Hepatocyte (in vitro differentiated cells): ENCODE results near the gene RANBP1. TPM values are rescaled to one million over a fixed set of nuclear protein-coding genes. Genes with fewer than 3 reads are reported as not detected.
"Not testable (repeated sequence)": the region's sequence is repeated elsewhere in the genome, so short reads cannot be mapped to it uniquely, and the experiment has no call there.

Experiments
- DNase-seq: peaks from one replicate; pipeline ENCODE4 v3.0.0-alpha.2; 2016; ENCODE audit warnings: low spot score
- H2AFZ ChIP-seq: fragments of 200-600 bp; sonication (generic); 2 replicates; pipeline ENCODE4 v1.6.0; 2016; ENCODE audit warnings: antibody characterized with exemption, mild to moderate bottlenecking
- H3K27ac ChIP-seq: fragments of 200-600 bp; sonication (generic); 2 replicates; pipeline ENCODE4 v1.5.1; 2016; ENCODE audit warnings: mild to moderate bottlenecking
- H3K27me3 ChIP-seq: fragments of 200-600 bp; sonication (generic); 2 replicates; pipeline ENCODE4 v1.6.1; 2016
- H3K36me3 ChIP-seq: fragments of 200-600 bp; sonication (generic); replicated peaks from 2 replicates; pipeline ENCODE4 v1.5.1; 2016; ENCODE audit warnings: low read depth; ENCODE audit not compliant: insufficient read depth
- H3K4me1 ChIP-seq: fragments of 200-600 bp; sonication (generic); 2 replicates; pipeline ENCODE4 v1.5.1; 2016; ENCODE audit warnings: mild to moderate bottlenecking, moderate library complexity; ENCODE audit not compliant: insufficient read depth
- H3K4me2 ChIP-seq: fragments of 200-600 bp; sonication (generic); 2 replicates; pipeline ENCODE4 v1.6.0; 2016
- H3K4me3 ChIP-seq: fragments of 200-600 bp; sonication (generic); 2 replicates; pipeline ENCODE4 v1.5.1; 2016; ENCODE audit warnings: mild to moderate bottlenecking
- H3K79me2 ChIP-seq: fragments of 200-600 bp; sonication (generic); 2 replicates; pipeline ENCODE4 v1.6.0; 2017; ENCODE audit warnings: mild to moderate bottlenecking
- H3K9me2 ChIP-seq: fragments of 200-600 bp; sonication (generic); replicated peaks from 2 replicates; pipeline ENCODE4 v1.6.0; 2017; ENCODE audit warnings: mild to moderate bottlenecking; ENCODE audit not compliant: insufficient read depth
- H3K9me3 ChIP-seq: fragments of 200-600 bp; sonication (generic); 2 replicates; pipeline ENCODE4 v1.5.1; 2016; ENCODE audit warnings: low read depth, mild to moderate bottlenecking
- H4K20me1 ChIP-seq: fragments of 200-600 bp; sonication (generic); 2 replicates; pipeline ENCODE4 v1.6.0; 2016; ENCODE audit warnings: mild to moderate bottlenecking; ENCODE audit not compliant: insufficient read depth, poor library complexity, severe bottlenecking
- CTCF ChIP-seq: fragments of 200-600 bp; sonication (generic); IDR thresholded peaks from 2 replicates; pipeline ENCODE4 v1.5.1; 2016; ENCODE audit warnings: antibody characterized with exemption, mild to moderate bottlenecking; ENCODE audit not compliant: poor library complexity
- EZH2 ChIP-seq: fragments of 200-600 bp; sonication (generic); IDR thresholded peaks from 2 replicates; pipeline ENCODE4 v1.6.1; 2016; ENCODE audit warnings: antibody characterized with exemption, mild to moderate bottlenecking, borderline replicate concordance
- EZH2phosphoT487 ChIP-seq: fragments of 200-600 bp; sonication (generic); IDR thresholded peaks from one replicate; pipeline ENCODE4 v1.6.1; 2018; ENCODE audit warnings: antibody characterized with exemption, mild to moderate bottlenecking, low read depth, moderate library complexity; ENCODE audit not compliant: unreplicated experiment, severe bottlenecking
- WGBS: methylation state at CpG from one replicate; pipeline ENCODE4 v1.1.6; 2016; ENCODE audit warnings: low lambda C conversion rate; ENCODE audit errors: missing lambda C conversion rate; 5-methylcytosine and 5-hydroxymethylcytosine counted together
- polyA plus RNA-seq: library from polyadenylated mRNA; unstranded; fragments of >200 nt; fragmentation: Nextera tagmentation; extraction: Ambion mirVana; gene quantifications from 2 replicates; pipeline ENCODE4 v1.2.1, GENCODE V29; 2016
- total RNA-seq: library from RNA; depleted of rRNA; stranded (reverse); fragments of >200 nt; gene quantifications from 2 replicates; pipeline ENCODE4 v1.2.3, GENCODE V29; 2014

RANBP1 gene
- total and polyA plus RNA-seq, 2 experiments from 2014 or later = 189 to 227 TPM

- no peak for TF ChIP-seq EZH2
- TF ChIP-seq EZH2phosphoT487 = no peak
- TF ChIP-seq CTCF = no peak
- H3K4me2 ChIP-seq = no peak overlapping the region
- no peak overlapping the region for H3K4me3 ChIP-seq
- H2AFZ ChIP-seq = no peak overlapping the region
- H3K27ac ChIP-seq = no peak overlapping the region
- 33% methylated on average over 9 of the region's 9 CpGs for WGBS
- no peaks in the 10 kb centered on the region for H3K27me3 ChIP-seq
- no peaks in the 10 kb centered on the region for H3K9me3 ChIP-seq
- H3K9me2 ChIP-seq = no peaks in the 10 kb centered on the region
- no peaks in the 10 kb centered on the region for H4K20me1 ChIP-seq
- no peak for DNase-seq
- no peaks in the 10 kb centered on the region for H3K79me2 ChIP-seq
- no peaks in the 10 kb centered on the region for H3K36me3 ChIP-seq
- H3K4me1 ChIP-seq = no peaks in the 10 kb centered on the region
Observed at GRCh38 chr22:20159076-20159475, 43.2 kb downstream of the RANBP1 start.

GRCh38 chr22:20159531-20159930, 43.6 kb downstream of the RANBP1 start:
- H3K79me2 ChIP-seq, H3K27me3 ChIP-seq, H3K4me2 ChIP-seq, H2AFZ ChIP-seq, DNase-seq, H4K20me1 ChIP-seq, H3K4me3 ChIP-seq, H3K9me3 ChIP-seq, H3K27ac ChIP-seq, H3K9me2 ChIP-seq, H3K36me3 ChIP-seq, H3K4me1 ChIP-seq: not testable (repeated sequence)
- 92% methylated on average over 14 of the region's 14 CpGs for WGBS

GRCh38 chr22:20160041-20160440, 44.1 kb downstream of the RANBP1 start:
- Histone ChIP-seq H3K4me1 (no peaks in the 10 kb centered on the region), H3K79me2 (no peaks in the 10 kb centered on the region), H2AFZ (no peak overlapping the region), H4K20me1 (no peaks in the 10 kb centered on the region), H3K27me3 (no peaks in the 10 kb centered on the region), H3K36me3 (no peaks in the 10 kb centered on the region), H3K27ac (no peak overlapping the region), H3K9me3 (no peaks in the 10 kb centered on the region), H3K4me2 (no peak overlapping the region), H3K9me2 (no peaks in the 10 kb centered on the region), H3K4me3 (no peak overlapping the region)
- 86% methylated on average over 10 of the region's 10 CpGs for WGBS
- TF ChIP-seq EZH2 = no peak
- TF ChIP-seq CTCF = no peak
- TF ChIP-seq EZH2phosphoT487 = no peak
- DNase-seq = no peak

- Histone ChIP-seq H4K20me1 (no peaks in the 10 kb centered on the region), H2AFZ (no peak overlapping the region), H3K4me2 (no peak overlapping the region), H3K9me3 (no peaks in the 10 kb centered on the region), H3K9me2 (no peaks in the 10 kb centered on the region), H3K4me3 (no peak overlapping the region), H3K79me2 (no peaks in the 10 kb centered on the region), H3K27me3 (no peaks in the 10 kb centered on the region), H3K36me3 (no peaks in the 10 kb centered on the region), H3K27ac (no peak overlapping the region), H3K4me1 (no peaks in the 10 kb centered on the region)
- TF ChIP-seq EZH2phosphoT487 = no peak
- no peak for TF ChIP-seq CTCF
- no peak for TF ChIP-seq EZH2
- no peak for DNase-seq
- 87% methylated on average over 10 of the region's 11 CpGs for WGBS
Observed at GRCh38 chr22:20164863-20165262, 49.0 kb downstream of the RANBP1 start.
